Motor neuron (in vitro differentiated cells): ENCODE measurements around the gene CAMSAP2. TPM values are rescaled to one million over a fixed set of nuclear protein-coding genes. Genes with fewer than 3 reads are reported as not detected.
"Not testable (repeated sequence)": the region's sequence is repeated elsewhere in the genome, so short reads cannot be mapped to it uniquely, and the experiment has no call there.

ENCODE experiments used
- ATAC-seq, 8 experiments: fragments of 200-7000 bp; cut with Tn5 transposase; replicated peaks in 6 of 8; 2 replicates each; pipeline ENCODE4 v1.8.0; 2021; ENCODE audit warnings: mild to moderate bottlenecking in 8 of 8, moderate library complexity in 8 of 8
- H3K27ac ChIP-seq, 2 donors: fragments of 250-450 bp; sonication (Bioruptor Pico); 2 replicates each; pipeline ENCODE4 v1.9.0; 2021; ENCODE audit warnings: antibody characterized with exemption in 2 of 2, mild to moderate bottlenecking in 2 of 2, moderate library complexity in 1 of 2
- H3K4me1 ChIP-seq, 2 donors: fragments of 250-450 bp; sonication (Bioruptor Pico); replicated peaks in 1 of 2; 2 replicates each; pipeline ENCODE4 v1.6.1; 2021; ENCODE audit warnings: antibody characterized with exemption in 2 of 2, mild to moderate bottlenecking in 2 of 2, moderate library complexity in 1 of 2
- H3K4me3 ChIP-seq, 5 donors: fragments of 250-450 bp; sonication (Bioruptor Pico); 2 replicates each; pipeline ENCODE4 v1.9.0; 2021; ENCODE audit warnings: antibody characterized with exemption in 5 of 5, mild to moderate bottlenecking in 5 of 5, moderate library complexity in 4 of 5
- WGBS, 10 experiments: fragments of 450-650 bp; shearing (Covaris generic); methylation state at CpG; one replicate each; pipeline ENCODE4 v1.0.0; 2022; 5-methylcytosine and 5-hydroxymethylcytosine counted together
- in situ Hi-C, 9 experiments: fragments of 400-800 bp; cut with MboI; loops; one replicate each; pipeline ENCODE4 v1.15.0; 2021; ENCODE audit warnings: low sequenced_read_pairs in 9 of 9, low pct_unique_long_range_greater_than_20kb in 2 of 9; ENCODE audit not compliant: unreplicated experiment in 9 of 9
- total RNA-seq, 8 experiments: library from RNA; unstranded; fragments of 300-600 nt; gene quantifications; 2 replicates each; pipeline versions ENCODE4 v1.2.3 to v1.2.4, GENCODE V29; 2022

CAMSAP2 gene
- total RNA-seq, 8 experiments from 2014 or later: 17.2 to 70.2 (median 59.7) TPM

GRCh38 chr1:200740571-200741208 lies 2.0 kb downstream of the CAMSAP2 start:
- WGBS, 10 experiments: 0 to 20% (median 0%) methylated on average over 2 to 3 of the region's 3 CpGs; no CpG with 5 or more reads in 1 of the 10 experiments
- Histone ChIP-seq H3K27ac (peak overlapping the region; percentile 3 to 95), H3K4me1 (peaks cover 13 to 31% of the 10 kb centered on the region in 2 donors), H3K4me3 (peak overlapping the region; percentile 70 to 85 (median 77))
- in situ Hi-C loops: loop anchor here in 1 of 9 experiments (25.0 kb wide), 1 partner anchor 103 kb away; no protein-coding TSS in a partner anchor
- ATAC-seq: no peak

GRCh38 chr1:200741551-200742207 lies 3.0 kb downstream of the CAMSAP2 start:
- in situ Hi-C loops: loop anchor here in 1 of 9 experiments (25.0 kb wide), 1 partner anchor 104 kb away; no protein-coding TSS in a partner anchor
- Histone ChIP-seq H3K4me1 (peaks cover 13 to 31% of the 10 kb centered on the region in 2 donors), H3K4me3 (peak overlapping the region; percentile 70 to 85 (median 77)), H3K27ac (no peak overlapping the region)
- 0 to 60% (median 28%) methylated on average over 1 to 3 of the region's 3 CpGs for WGBS, 10 experiments
- ATAC-seq: no peak

DNA sequence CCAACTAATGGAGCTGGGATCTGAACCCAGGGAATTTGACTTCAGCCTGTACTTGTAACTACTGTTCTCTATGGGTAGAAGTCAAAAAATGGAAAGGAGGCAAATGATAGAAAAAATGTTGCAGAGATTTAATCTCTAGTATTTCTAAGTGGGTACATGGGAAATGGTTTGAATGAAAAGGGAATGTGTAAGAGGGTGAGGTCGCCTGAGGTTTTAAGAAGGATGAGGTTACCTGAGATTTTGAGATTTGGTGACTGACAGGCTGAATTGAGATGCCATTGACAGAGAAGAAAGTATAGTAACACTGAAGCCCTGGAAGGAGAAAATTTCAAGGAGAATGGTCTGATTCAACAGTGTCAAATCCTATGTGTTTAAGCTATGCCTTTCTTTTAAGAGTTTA lies 5.5 kb downstream of the CAMSAP2 start:
- WGBS, 10 experiments: 86 to 100% (median 100%) methylated on average over 1 of the region's 1 CpG; no CpG with 5 or more reads in 1 of the 10 experiments
- H3K4me3 ChIP-seq: peak overlapping the region in 1 of 5 donors; percentile 8
- H3K27ac ChIP-seq: no peak overlapping the region
- peaks cover 13 to 34% of the 10 kb centered on the region in 2 donors for H3K4me1 ChIP-seq
- in situ Hi-C loops: loop anchor here in 1 of 9 experiments (25.0 kb wide), 1 partner anchor 107 kb away; no protein-coding TSS in a partner anchor
- ATAC-seq: no peak

DNA sequence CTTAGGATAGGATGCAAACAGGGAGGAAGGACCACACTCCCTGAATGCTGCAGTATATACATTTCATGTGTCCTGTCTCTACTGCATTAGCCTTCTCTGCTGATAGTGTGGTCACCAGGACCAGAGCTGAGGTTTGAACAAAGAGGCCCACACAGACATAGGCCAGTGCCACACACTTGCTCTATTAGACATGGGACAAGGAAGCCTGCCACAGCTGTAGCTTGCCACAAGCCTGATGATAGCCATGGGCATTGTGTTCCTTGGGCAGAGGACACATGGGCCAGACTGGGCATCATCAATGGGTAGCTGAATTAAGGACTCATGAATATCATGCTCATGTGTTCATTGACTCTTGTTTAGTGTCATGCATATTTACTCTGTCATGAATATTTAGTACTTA lies 10.4 kb downstream of the CAMSAP2 start:
- Histone ChIP-seq H3K27ac (no peak overlapping the region), H3K4me3 (no peak overlapping the region), H3K4me1 (peaks cover 13 to 24% of the 10 kb centered on the region in 2 donors)
- ATAC-seq: peak in 7 of 8 experiments; percentile 24 to 35 (median 30)
- in situ Hi-C loops: loop anchor here in 1 of 9 experiments (25.0 kb wide), 1 partner anchor 112 kb away; no protein-coding TSS in a partner anchor

- H3K4me3 ChIP-seq, H3K27ac ChIP-seq, ATAC-seq, in situ Hi-C loops, H3K4me1 ChIP-seq: not testable (repeated sequence)
- WGBS, 10 experiments: 93 to 100% (median 98%) methylated on average over 1 to 8 of the region's 10 CpGs; no CpG with 5 or more reads in 1 of the 10 experiments
Observed at GRCh38 chr1:200750749-200751148, 12.1 kb downstream of the CAMSAP2 start.

DNA sequence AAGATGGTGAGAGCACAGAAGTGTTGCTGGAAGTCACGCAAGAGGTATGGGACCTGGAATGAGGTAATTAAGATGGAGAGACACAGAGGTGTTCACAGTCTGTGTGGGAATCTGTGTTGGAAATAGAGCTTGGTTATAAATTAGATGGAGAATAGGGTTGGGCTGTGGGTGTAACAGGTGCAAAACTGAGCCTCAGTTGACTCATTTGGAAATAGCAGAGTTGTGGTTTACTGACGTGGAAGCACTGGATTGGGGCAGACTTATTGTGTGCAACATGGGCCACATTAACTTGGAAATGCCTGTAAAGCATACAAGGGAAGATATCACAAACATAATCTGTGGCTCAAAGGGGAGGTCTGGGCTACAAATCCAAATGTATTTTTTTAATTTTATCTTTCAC lies 13.0 kb downstream of the CAMSAP2 start:
- ATAC-seq: no peak
- H3K4me3 ChIP-seq: no peak overlapping the region
- peaks cover 6 to 10% of the 10 kb centered on the region in 2 donors for H3K4me1 ChIP-seq
- in situ Hi-C loops: no loop called here
- H3K27ac ChIP-seq: no peak overlapping the region
- 75 to 100% (median 97%) methylated on average over 1 to 2 of the region's 2 CpGs; no CpG with 5 or more reads in 3 of the 10 experiments for WGBS, 10 experiments

GRCh38 chr1:200753650-200754198 lies 15.0 kb downstream of the CAMSAP2 start:
- Histone ChIP-seq H3K4me1 (peaks cover 5 to 6% of the 10 kb centered on the region in 2 donors), H3K27ac (no peak overlapping the region), H3K4me3 (no peak overlapping the region)
- ATAC-seq: no peak
- WGBS, 10 experiments: 67 to 100% (median 90%) methylated on average over 1 to 5 of the region's 5 CpGs
- in situ Hi-C loops: no loop called here

- no peak overlapping the region for H3K27ac ChIP-seq
- no peaks in the 10 kb centered on the region for H3K4me1 ChIP-seq
- no peak overlapping the region for H3K4me3 ChIP-seq
- in situ Hi-C loops: no loop called here
- no peak for ATAC-seq
- 92 to 100% (median 98%) methylated on average over 2 to 3 of the region's 3 CpGs; no CpG with 5 or more reads in 4 of the 10 experiments for WGBS, 10 experiments
Observed at GRCh38 chr1:200755456-200755855, 16.8 kb downstream of the CAMSAP2 start.

DNA sequence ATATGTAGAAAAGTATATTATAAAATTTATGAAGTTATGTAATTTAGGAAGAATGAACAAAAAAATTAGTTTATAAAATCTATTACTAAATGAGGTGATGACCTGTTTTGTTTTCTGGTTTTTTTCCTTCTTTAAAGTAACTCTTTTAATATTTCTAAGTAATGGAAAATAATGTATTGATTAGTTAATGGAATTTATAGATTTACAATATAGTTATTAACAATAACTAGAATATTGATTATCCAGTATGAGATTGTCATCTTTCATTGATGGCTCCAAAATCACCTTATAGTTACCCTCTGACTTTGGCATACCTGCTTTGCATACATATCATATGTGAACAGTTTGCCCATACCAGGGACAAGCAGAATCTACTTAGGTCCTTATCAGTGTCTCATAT lies 23.4 kb downstream of the CAMSAP2 start:
- H3K4me1 ChIP-seq: no peaks in the 10 kb centered on the region
- H3K27ac ChIP-seq: no peak overlapping the region
- no peak overlapping the region for H3K4me3 ChIP-seq
- in situ Hi-C loops: no loop called here
- no peak for ATAC-seq

GRCh38 chr1:200767321-200767720 lies 28.6 kb downstream of the CAMSAP2 start:
- no peak for ATAC-seq
- Histone ChIP-seq H3K27ac (no peak overlapping the region), H3K4me1 (no peaks in the 10 kb centered on the region), H3K4me3 (no peak overlapping the region)
- in situ Hi-C loops: no loop called here

DNA sequence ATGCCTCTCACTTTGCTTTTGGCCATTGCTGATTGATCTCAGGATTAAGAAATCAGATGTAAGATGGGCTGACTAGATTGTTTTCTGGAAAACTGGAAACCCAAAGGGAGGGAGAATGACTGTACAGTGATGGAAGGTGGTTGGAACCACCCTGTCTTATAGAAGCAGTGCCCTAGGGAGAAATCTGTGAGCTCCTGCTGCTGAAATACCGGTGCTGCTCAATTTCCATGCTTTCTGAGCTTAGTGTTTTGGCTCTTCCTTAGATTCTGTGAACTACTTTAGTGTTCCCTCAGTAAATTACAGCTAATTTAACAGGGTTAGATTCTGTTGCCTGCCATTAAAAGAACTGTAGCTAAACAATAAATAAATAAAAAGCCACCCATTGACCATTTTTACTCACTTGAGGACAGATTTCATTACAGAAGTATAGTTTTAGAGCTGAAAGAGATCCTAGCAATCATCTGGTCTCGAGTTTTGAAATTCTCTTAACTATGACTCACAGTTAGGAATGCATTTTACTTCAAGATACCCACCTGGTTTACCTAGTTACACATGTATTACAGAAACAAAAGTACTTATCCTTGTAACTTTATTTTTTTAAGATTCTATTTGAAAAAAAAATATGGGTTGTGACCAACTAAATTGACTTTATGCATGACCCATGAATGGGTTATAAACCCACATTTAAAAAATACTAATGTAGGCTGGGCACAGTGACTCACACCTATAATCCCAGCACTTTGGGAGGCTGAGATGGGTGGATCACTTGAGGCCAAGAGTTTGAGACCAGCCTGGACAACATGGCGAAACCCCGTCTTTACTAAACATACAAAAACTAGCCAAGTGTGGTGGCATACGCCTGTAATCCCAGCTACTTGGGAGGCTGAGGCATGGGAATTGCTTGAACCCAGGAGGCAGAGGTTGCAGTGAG lies 33.2 kb downstream of the CAMSAP2 start:
- Histone ChIP-seq H3K27ac (no peak overlapping the region), H3K4me3 (no peak overlapping the region), H3K4me1 (peaks cover 0 to 4% of the 10 kb centered on the region in 2 donors)
- ATAC-seq: no peak
- 85 to 100% (median 97%) methylated on average over 1 to 5 of the region's 5 CpGs for WGBS, 10 experiments
- in situ Hi-C loops: no loop called here

GRCh38 chr1:200774311-200774710 lies 35.6 kb downstream of the CAMSAP2 start:
- Histone ChIP-seq H3K4me3 (no peak overlapping the region), H3K27ac (no peak overlapping the region), H3K4me1 (peaks cover 0 to 6% of the 10 kb centered on the region in 2 donors)
- 75 to 100% (median 94%) methylated on average over 1 to 2 of the region's 2 CpGs; no CpG with 5 or more reads in 1 of the 10 experiments for WGBS, 10 experiments
- in situ Hi-C loops: no loop called here
- no peak for ATAC-seq
